B cell (primary cell): ENCODE results near the gene CADPS. TPM values are rescaled to one million over a fixed set of nuclear protein-coding genes. Genes with fewer than 3 reads are reported as not detected.

ENCODE experiments used
- ATAC-seq: fragments of 200-7000 bp; cut with Tn5 transposase; one replicate; pipeline ENCODE4 v1.10.0; 2021; ENCODE audit warnings: low read depth, mild to moderate bottlenecking, moderate number of reproducible peaks, moderate library complexity
- CTCF ChIA-PET: fragments of 350-600 bp; sonication (Branson Sonifier 250); formaldehyde crosslinking; loops from one replicate; lab custom pipeline; 2021; ENCODE audit warnings: antibody characterized with exemption, inconsistent platforms; lab: Charles Lee
- POLR2A ChIA-PET: fragments of 350-600 bp; sonication (Branson Sonifier 250); formaldehyde crosslinking; loops from one replicate; lab custom pipeline; 2021; ENCODE audit warnings: antibody characterized with exemption; lab: Charles Lee
- DNase-seq: peaks from one replicate; pipeline ENCODE4 v3.0.0; 2013
- H2AFZ ChIP-seq: 2 replicates; pipeline ENCODE4 v1.6.1; 2012; ENCODE audit warnings: mild to moderate bottlenecking, low read depth, low read length; ENCODE audit not compliant: insufficient read depth, poor library complexity, severe bottlenecking
- H3K27ac ChIP-seq, 2 donors: 1 replicate in 1 of 2; 2 replicates in 1 of 2; pipeline ENCODE4 v1.5.1; 2012 to 2013; ENCODE audit warnings: low read length in 2 of 2, mild to moderate bottlenecking in 2 of 2, moderate library complexity in 1 of 2
- H3K27me3 ChIP-seq, 4 experiments: fragments of 200-600 bp in 1 of 4; sonication (generic) in 1 of 4; replicated peaks in 1 of 4; 1 replicate in 2 of 4; 2 replicates in 2 of 4; pipeline versions ENCODE4 v1.6.1 to v1.7.0; 2013 to 2016; ENCODE audit warnings: low read length in 3 of 4, mild to moderate bottlenecking in 2 of 4, mixed read lengths in 1 of 4, moderate library complexity in 1 of 4; ENCODE audit not compliant: insufficient read depth in 4 of 4, control insufficient read depth in 3 of 4; ENCODE audit errors: control extremely low read depth in 1 of 4
- H3K36me3 ChIP-seq, 2 experiments: replicated peaks in 1 of 2; 1 replicate in 1 of 2; 2 replicates in 1 of 2; pipeline versions ENCODE4 v1.6.1 to v1.7.1; 2013; ENCODE audit warnings: low read length in 1 of 2; ENCODE audit not compliant: insufficient read depth in 2 of 2, control insufficient read depth in 1 of 2; ENCODE audit errors: control extremely low read depth in 1 of 2, extremely low read depth in 1 of 2
- H3K4me1 ChIP-seq, 2 donors: fragments of 200-600 bp in 1 of 2; sonication (generic) in 1 of 2; 1 replicate in 1 of 2; 2 replicates in 1 of 2; pipeline versions ENCODE4 v1.5.1 to v1.6.1; 2013 to 2017; ENCODE audit warnings: low read length in 2 of 2; ENCODE audit not compliant: control insufficient read depth in 2 of 2, insufficient read depth in 2 of 2
- H3K4me2 ChIP-seq: replicated peaks from 2 replicates; pipeline ENCODE3; 2012; ENCODE audit warnings: mild to moderate bottlenecking, low read depth, low read length; ENCODE audit not compliant: poor library complexity, severe bottlenecking
- H3K4me3 ChIP-seq, 5 experiments: fragments of 200-600 bp in 1 of 5; sonication (generic) in 1 of 5; 1 replicate in 3 of 5; 2 replicates in 2 of 5; pipeline versions ENCODE4 v1.5.1 to v1.7.0; 2011 to 2016; ENCODE audit warnings: low read length in 4 of 5, mild to moderate bottlenecking in 4 of 5, low read depth in 2 of 5, control low read depth in 1 of 5, moderate library complexity in 1 of 5; ENCODE audit not compliant: insufficient read depth in 1 of 5; ENCODE audit errors: control extremely low read depth in 1 of 5, extremely low read depth in 1 of 5
- H3K79me2 ChIP-seq: fragments of 200-600 bp; sonication (generic); one replicate; pipeline ENCODE4 v1.6.0; 2016; ENCODE audit warnings: low read length; ENCODE audit not compliant: control insufficient read depth, insufficient read depth
- H3K9ac ChIP-seq: fragments of 200-600 bp; sonication (generic); 2 replicates; pipeline ENCODE4 v1.6.1; 2017; ENCODE audit warnings: mild to moderate bottlenecking, low read length, moderate library complexity
- H3K9me3 ChIP-seq, 3 donors: one replicate each; pipeline versions ENCODE4 v1.6.1 to v1.7.1; 2013; ENCODE audit warnings: low read length in 2 of 3; ENCODE audit not compliant: control insufficient read depth in 2 of 3, insufficient read depth in 1 of 3; ENCODE audit errors: control extremely low read depth in 1 of 3
- H4K20me1 ChIP-seq: 2 replicates; pipeline ENCODE4 v1.6.0; 2012; ENCODE audit warnings: mild to moderate bottlenecking, low read length; ENCODE audit not compliant: insufficient read depth, control insufficient read depth, poor library complexity, severe bottlenecking
- H3K27ac Mint-ChIP-seq: one replicate; pipeline ENCODE4 v1.8.0; 2021; ENCODE audit warnings: mixed read lengths
- H3K27me3 Mint-ChIP-seq: one replicate; pipeline ENCODE4 v1.8.0; 2021; ENCODE audit warnings: mixed read lengths
- H3K4me1 Mint-ChIP-seq: one replicate; pipeline ENCODE4 v1.8.0; 2021; ENCODE audit warnings: mixed read lengths
- H3K4me3 Mint-ChIP-seq: one replicate; pipeline ENCODE4 v1.8.0; 2021; ENCODE audit warnings: mixed read lengths
- H3K9me3 Mint-ChIP-seq: one replicate; pipeline ENCODE4 v1.8.0; 2022; ENCODE audit warnings: mixed read lengths; ENCODE audit not compliant: insufficient read depth
- EZH2 ChIP-seq: IDR thresholded peaks from 2 replicates; pipeline ENCODE4 v1.6.1; 2012; ENCODE audit warnings: borderline replicate concordance, low read depth, mild to moderate bottlenecking, moderate library complexity, low read length; ENCODE audit not compliant: insufficient read depth, poor library complexity, severe bottlenecking
- WGBS: methylation state at CpG from one replicate; pipeline ENCODE4 v1.1.5; 2013; ENCODE audit warnings: missing lambda C conversion rate; ENCODE audit not compliant: insufficient coverage; 5-methylcytosine and 5-hydroxymethylcytosine counted together
- intact Hi-C: fragments of 100-400 bp; cut with micrococcal nuclease; formaldehyde crosslinking; loops from one replicate; pipeline ENCODE4 v1.10.0; 2022
- polyA plus RNA-seq: library from polyadenylated mRNA; depleted of rRNA; stranded (reverse); fragments of >200 nt; gene quantifications from 2 replicates; pipeline ENCODE4 v1.2.3, GENCODE V29; 2012
- total RNA-seq, 2 donors: library from RNA; stranded (reverse); fragments of 120-200 nt in 1 of 2; gene quantifications; 1 replicate in 1 of 2; 2 replicates in 1 of 2; pipeline versions ENCODE4 v1.2.3 to v1.2.4, GENCODE V29; 2013 to 2022
- TF ChIP-seq, protein P1 (sequence below): fragments of 200-600 bp; IDR thresholded peaks from one replicate; pipeline ENCODE4 v1.8.0; 2022; ENCODE audit warnings: antibody characterized with exemption, mild to moderate bottlenecking

Gene CADPS
- total and polyA plus RNA-seq, 2 donors (not counting 1 experiment from before 2014, with no cell fraction given) = 0.16 to 0.22 TPM

GRCh38 chr3:62785384-62785783 lies 89.8 kb downstream of the CADPS start:
- POLR2A ChIA-PET = no interaction called here
- H3K9ac ChIP-seq = no peak overlapping the region
- CTCF ChIA-PET = no interaction called here
- intact Hi-C loops = no loop called here
- Mint-ChIP-seq H3K27ac (no peak overlapping the region), H3K4me3 (no peak overlapping the region), H3K4me1 (no peaks in the 10 kb centered on the region), H3K27me3 (no peaks in the 10 kb centered on the region), H3K9me3 (no peaks in the 10 kb centered on the region)
- TF ChIP-seq, protein P1, sequence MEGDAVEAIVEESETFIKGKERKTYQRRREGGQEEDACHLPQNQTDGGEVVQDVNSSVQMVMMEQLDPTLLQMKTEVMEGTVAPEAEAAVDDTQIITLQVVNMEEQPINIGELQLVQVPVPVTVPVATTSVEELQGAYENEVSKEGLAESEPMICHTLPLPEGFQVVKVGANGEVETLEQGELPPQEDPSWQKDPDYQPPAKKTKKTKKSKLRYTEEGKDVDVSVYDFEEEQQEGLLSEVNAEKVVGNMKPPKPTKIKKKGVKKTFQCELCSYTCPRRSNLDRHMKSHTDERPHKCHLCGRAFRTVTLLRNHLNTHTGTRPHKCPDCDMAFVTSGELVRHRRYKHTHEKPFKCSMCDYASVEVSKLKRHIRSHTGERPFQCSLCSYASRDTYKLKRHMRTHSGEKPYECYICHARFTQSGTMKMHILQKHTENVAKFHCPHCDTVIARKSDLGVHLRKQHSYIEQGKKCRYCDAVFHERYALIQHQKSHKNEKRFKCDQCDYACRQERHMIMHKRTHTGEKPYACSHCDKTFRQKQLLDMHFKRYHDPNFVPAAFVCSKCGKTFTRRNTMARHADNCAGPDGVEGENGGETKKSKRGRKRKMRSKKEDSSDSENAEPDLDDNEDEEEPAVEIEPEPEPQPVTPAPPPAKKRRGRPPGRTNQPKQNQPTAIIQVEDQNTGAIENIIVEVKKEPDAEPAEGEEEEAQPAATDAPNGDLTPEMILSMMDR = no peak
- no peak for TF ChIP-seq EZH2
- H3K36me3 ChIP-seq = no peaks in the 10 kb centered on the region
- DNase-seq (no peak), ATAC-seq (no peak)
- H3K27me3 ChIP-seq = no peaks in the 10 kb centered on the region
- no peaks in the 10 kb centered on the region for H3K79me2 ChIP-seq
- no peak overlapping the region for H3K4me2 ChIP-seq
- H3K27ac ChIP-seq = no peak overlapping the region
- H4K20me1 ChIP-seq = no peaks in the 10 kb centered on the region
- H2AFZ ChIP-seq = no peak overlapping the region
- no peaks in the 10 kb centered on the region for H3K4me1 ChIP-seq
- H3K4me3 ChIP-seq = no peak overlapping the region
- peaks cover 0 to 4% (median 0%) of the 10 kb centered on the region in 3 donors for H3K9me3 ChIP-seq
- WGBS = no CpG with 5 or more reads among the region's 1 CpG

DNA sequence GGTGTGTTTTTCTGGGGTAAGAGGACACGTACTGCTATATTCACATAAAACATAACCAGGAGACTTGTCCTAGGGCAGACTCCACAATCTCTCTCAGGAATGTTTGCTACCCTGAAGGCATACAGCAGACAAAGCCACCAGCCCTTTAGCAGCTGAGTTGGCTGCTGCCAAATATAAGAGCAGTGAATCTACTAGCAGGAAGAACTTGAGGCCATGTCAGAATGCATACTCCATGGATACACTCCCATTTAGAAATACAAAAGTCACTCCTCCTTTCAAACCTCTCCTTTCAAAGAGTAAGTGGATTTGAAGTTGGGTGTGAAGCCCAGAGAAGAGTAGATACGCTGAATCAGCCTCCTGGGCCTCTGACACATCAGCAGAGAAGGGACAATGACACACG lies 94.1 kb downstream of the CADPS start:
- Histone ChIP-seq H3K9ac (no peak overlapping the region), H3K27ac (no peak overlapping the region), H3K4me1 (no peaks in the 10 kb centered on the region), H3K9me3 (peaks cover 0 to 4% (median 0%) of the 10 kb centered on the region in 3 donors), H3K27me3 (no peaks in the 10 kb centered on the region), H3K4me2 (no peak overlapping the region), H4K20me1 (no peaks in the 10 kb centered on the region), H2AFZ (no peak overlapping the region), H3K36me3 (no peaks in the 10 kb centered on the region), H3K4me3 (no peak overlapping the region), H3K79me2 (no peaks in the 10 kb centered on the region)
- Mint-ChIP-seq H3K27me3 (no peaks in the 10 kb centered on the region), H3K4me1 (no peaks in the 10 kb centered on the region), H3K27ac (no peak overlapping the region), H3K9me3 (no peaks in the 10 kb centered on the region), H3K4me3 (no peak overlapping the region)
- no peak for ATAC-seq
- TF ChIP-seq EZH2 = no peak
- TF ChIP-seq, protein P1 = no peak
- WGBS = 94% methylated on average over 2 of the region's 3 CpGs
- no peak for DNase-seq
- ChIA-PET POLR2A (no interaction called here), CTCF (no interaction called here)
- intact Hi-C loops = no loop called here
